Stomach smooth muscle (tissue), 2 donors: Measurements from ENCODE around the gene DLG2.

Source experiments
- H3K27ac ChIP-seq: one replicate; pipeline ENCODE4 v1.7.0; 2013; ENCODE audit warnings: mild to moderate bottlenecking, low read length, inconsistent platforms
- H3K27me3 ChIP-seq, 2 donors: one replicate each; pipeline ENCODE4 v1.7.0; 2013; ENCODE audit warnings: low read length in 2 of 2; ENCODE audit not compliant: insufficient read depth in 2 of 2, control insufficient read depth in 1 of 2
- H3K36me3 ChIP-seq, 2 donors: one replicate each; pipeline ENCODE4 v1.7.0; 2013; ENCODE audit warnings: low read length in 2 of 2; ENCODE audit not compliant: control insufficient read depth in 2 of 2, insufficient read depth in 2 of 2
- H3K4me1 ChIP-seq: one replicate; pipeline ENCODE4 v1.7.0; 2013; ENCODE audit warnings: low read length; ENCODE audit not compliant: control insufficient read depth, insufficient read depth
- H3K4me3 ChIP-seq, 2 donors: one replicate each; pipeline ENCODE4 v1.7.0; 2013; ENCODE audit warnings: low read length in 2 of 2
- H3K9ac ChIP-seq, 2 donors: one replicate each; pipeline ENCODE4 v1.7.0; 2013; ENCODE audit warnings: low read length in 2 of 2, mild to moderate bottlenecking in 1 of 2
- H3K9me3 ChIP-seq, 2 donors: one replicate each; pipeline ENCODE4 v1.7.0; 2013; ENCODE audit warnings: low read length in 2 of 2; ENCODE audit not compliant: control insufficient read depth in 2 of 2
- donor health status: healthy.
- donor health status: Pancreatic carcinoma.

Gene DLG2

GRCh38 chr11:83922953-83923352 lies 1704.2 kb downstream of the DLG2 start:
- H3K9me3 ChIP-seq, result no peaks in the 10 kb centered on the region
- no peak overlapping the region for H3K4me3 ChIP-seq
- H3K9ac ChIP-seq, result no peak overlapping the region
- H3K27ac ChIP-seq, result no peak overlapping the region
- H3K4me1 ChIP-seq, result no peaks in the 10 kb centered on the region
- no peaks in the 10 kb centered on the region for H3K27me3 ChIP-seq
- no peaks in the 10 kb centered on the region for H3K36me3 ChIP-seq

- Histone ChIP-seq H3K27me3 (no peaks in the 10 kb centered on the region), H3K9me3 (no peaks in the 10 kb centered on the region), H3K9ac (no peak overlapping the region), H3K27ac (no peak overlapping the region), H3K4me1 (no peaks in the 10 kb centered on the region), H3K4me3 (no peak overlapping the region), H3K36me3 (no peaks in the 10 kb centered on the region)
Measured at GRCh38 chr11:83922318-83922717, 1704.8 kb downstream of the DLG2 start.

GRCh38 chr11:83921447-83922192 lies 1705.5 kb downstream of the DLG2 start:
- Histone ChIP-seq H3K4me3 (no peak overlapping the region), H3K9me3 (no peaks in the 10 kb centered on the region), H3K9ac (no peak overlapping the region), H3K4me1 (no peaks in the 10 kb centered on the region), H3K27me3 (no peaks in the 10 kb centered on the region), H3K36me3 (no peaks in the 10 kb centered on the region), H3K27ac (no peak overlapping the region)

- H3K9ac ChIP-seq, result peak overlapping the region in 1 of 2 donors; percentile 13
- no peak overlapping the region for H3K27ac ChIP-seq
- H3K27me3 ChIP-seq, result no peaks in the 10 kb centered on the region
- H3K9me3 ChIP-seq, result no peaks in the 10 kb centered on the region
- H3K36me3 ChIP-seq, result no peaks in the 10 kb centered on the region
- no peaks in the 10 kb centered on the region for H3K4me1 ChIP-seq
- H3K4me3 ChIP-seq, result no peak overlapping the region
Measured at GRCh38 chr11:83918476-83918875, 1708.7 kb downstream of the DLG2 start.

GRCh38 chr11:83914995-83915394 lies 1712.1 kb downstream of the DLG2 start:
- H3K9me3 ChIP-seq, result no peaks in the 10 kb centered on the region
- H3K4me1 ChIP-seq, result no peaks in the 10 kb centered on the region
- H3K27me3 ChIP-seq, result no peaks in the 10 kb centered on the region
- no peaks in the 10 kb centered on the region for H3K36me3 ChIP-seq
- H3K27ac ChIP-seq, result no peak overlapping the region
- no peak overlapping the region for H3K9ac ChIP-seq
- no peak overlapping the region for H3K4me3 ChIP-seq

GRCh38 chr11:83909579-83910534 lies 1717.3 kb downstream of the DLG2 start:
- Histone ChIP-seq H3K27ac (no peak overlapping the region), H3K27me3 (no peaks in the 10 kb centered on the region), H3K36me3 (no peaks in the 10 kb centered on the region), H3K4me3 (no peak overlapping the region), H3K9ac (no peak overlapping the region), H3K9me3 (no peaks in the 10 kb centered on the region), H3K4me1 (no peaks in the 10 kb centered on the region)

GRCh38 chr11:83908298-83908856 lies 1718.8 kb downstream of the DLG2 start:
- Histone ChIP-seq H3K9ac (no peak overlapping the region), H3K4me1 (no peaks in the 10 kb centered on the region), H3K9me3 (no peaks in the 10 kb centered on the region), H3K4me3 (no peak overlapping the region), H3K27ac (no peak overlapping the region), H3K36me3 (no peaks in the 10 kb centered on the region), H3K27me3 (no peaks in the 10 kb centered on the region)

- Histone ChIP-seq H3K4me1 (no peaks in the 10 kb centered on the region), H3K27ac (no peak overlapping the region), H3K9ac (no peak overlapping the region), H3K36me3 (no peaks in the 10 kb centered on the region), H3K4me3 (no peak overlapping the region), H3K27me3 (no peaks in the 10 kb centered on the region), H3K9me3 (no peaks in the 10 kb centered on the region)
Measured at GRCh38 chr11:83895516-83895915, 1731.6 kb downstream of the DLG2 start.

- H3K27ac ChIP-seq, result no peak overlapping the region
- H3K27me3 ChIP-seq, result no peaks in the 10 kb centered on the region
- no peaks in the 10 kb centered on the region for H3K4me1 ChIP-seq
- H3K36me3 ChIP-seq, result no peaks in the 10 kb centered on the region
- H3K9ac ChIP-seq, result no peak overlapping the region
- no peak overlapping the region for H3K4me3 ChIP-seq
- H3K9me3 ChIP-seq, result no peaks in the 10 kb centered on the region
Measured at GRCh38 chr11:83881428-83881827, 1745.7 kb downstream of the DLG2 start.

GRCh38 chr11:83871054-83871453 lies 1756.1 kb downstream of the DLG2 start:
- Histone ChIP-seq H3K9ac (no peak overlapping the region), H3K9me3 (no peaks in the 10 kb centered on the region), H3K27ac (no peak overlapping the region), H3K4me1 (no peaks in the 10 kb centered on the region), H3K36me3 (no peaks in the 10 kb centered on the region), H3K27me3 (no peaks in the 10 kb centered on the region), H3K4me3 (no peak overlapping the region)
